ENCODE results near the gene CREBRF. TPM values are rescaled to one million over a fixed set of nuclear protein-coding genes. Genes with fewer than 3 reads are reported as not detected.
"Not testable (repeated sequence)": the region's sequence is repeated elsewhere in the genome, so short reads cannot be mapped to it uniquely, and the experiment has no call there.

Gene CREBRF, protein sequence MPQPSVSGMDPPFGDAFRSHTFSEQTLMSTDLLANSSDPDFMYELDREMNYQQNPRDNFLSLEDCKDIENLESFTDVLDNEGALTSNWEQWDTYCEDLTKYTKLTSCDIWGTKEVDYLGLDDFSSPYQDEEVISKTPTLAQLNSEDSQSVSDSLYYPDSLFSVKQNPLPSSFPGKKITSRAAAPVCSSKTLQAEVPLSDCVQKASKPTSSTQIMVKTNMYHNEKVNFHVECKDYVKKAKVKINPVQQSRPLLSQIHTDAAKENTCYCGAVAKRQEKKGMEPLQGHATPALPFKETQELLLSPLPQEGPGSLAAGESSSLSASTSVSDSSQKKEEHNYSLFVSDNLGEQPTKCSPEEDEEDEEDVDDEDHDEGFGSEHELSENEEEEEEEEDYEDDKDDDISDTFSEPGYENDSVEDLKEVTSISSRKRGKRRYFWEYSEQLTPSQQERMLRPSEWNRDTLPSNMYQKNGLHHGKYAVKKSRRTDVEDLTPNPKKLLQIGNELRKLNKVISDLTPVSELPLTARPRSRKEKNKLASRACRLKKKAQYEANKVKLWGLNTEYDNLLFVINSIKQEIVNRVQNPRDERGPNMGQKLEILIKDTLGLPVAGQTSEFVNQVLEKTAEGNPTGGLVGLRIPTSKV
- total RNA-seq: 39.8 TPM

DNA sequence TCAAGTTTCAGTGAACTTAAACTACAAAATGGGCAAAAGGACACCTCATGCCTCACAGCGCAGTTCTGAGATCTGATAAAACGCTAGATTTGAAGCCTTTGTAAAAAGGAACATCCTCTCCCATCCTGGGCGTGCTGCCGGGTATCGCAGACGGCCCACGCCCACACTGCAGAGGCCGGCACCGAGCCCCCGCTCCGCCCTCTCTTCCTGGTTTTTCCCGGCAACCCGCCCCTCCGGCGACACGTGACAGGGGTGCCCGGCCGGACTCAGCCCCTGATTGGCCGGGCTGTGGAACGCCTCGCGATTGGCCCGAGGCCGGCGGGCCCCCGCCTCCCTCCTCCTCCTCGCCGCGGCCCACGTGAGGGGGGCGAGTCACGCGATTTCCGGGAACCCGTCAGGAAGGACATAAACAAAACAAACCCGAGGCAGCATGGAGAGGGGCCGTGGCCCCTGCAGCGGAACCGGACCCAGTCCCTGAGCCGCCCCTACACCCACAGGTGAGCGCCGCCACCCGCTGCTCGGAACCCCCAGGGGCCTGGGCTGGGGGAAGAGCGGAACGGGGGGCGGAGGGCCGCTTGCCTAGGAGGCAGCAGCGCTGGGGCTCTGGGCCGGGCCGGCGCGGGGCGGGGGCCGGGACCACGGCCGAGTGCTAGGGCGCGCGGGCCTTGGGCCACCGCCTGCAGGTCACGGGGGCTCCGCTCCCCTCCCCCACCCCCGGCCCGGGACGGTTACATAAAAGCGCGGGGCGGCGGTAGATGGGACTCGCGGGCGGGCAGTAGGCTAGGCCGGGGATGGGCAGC, at the start of gene CREBRF:
TSS of gene CREBRF (plus strand) at position 370 of the 800 bp plus-strand sequence. CDS start 24,424 bp downstream, outside the sequence.
- peak; percentile 94 for DNase-seq

GRCh38 chr5:173010021-173010420, 46.1 kb upstream of the CREBRF start:
- DNase-seq: no peak

DNA sequence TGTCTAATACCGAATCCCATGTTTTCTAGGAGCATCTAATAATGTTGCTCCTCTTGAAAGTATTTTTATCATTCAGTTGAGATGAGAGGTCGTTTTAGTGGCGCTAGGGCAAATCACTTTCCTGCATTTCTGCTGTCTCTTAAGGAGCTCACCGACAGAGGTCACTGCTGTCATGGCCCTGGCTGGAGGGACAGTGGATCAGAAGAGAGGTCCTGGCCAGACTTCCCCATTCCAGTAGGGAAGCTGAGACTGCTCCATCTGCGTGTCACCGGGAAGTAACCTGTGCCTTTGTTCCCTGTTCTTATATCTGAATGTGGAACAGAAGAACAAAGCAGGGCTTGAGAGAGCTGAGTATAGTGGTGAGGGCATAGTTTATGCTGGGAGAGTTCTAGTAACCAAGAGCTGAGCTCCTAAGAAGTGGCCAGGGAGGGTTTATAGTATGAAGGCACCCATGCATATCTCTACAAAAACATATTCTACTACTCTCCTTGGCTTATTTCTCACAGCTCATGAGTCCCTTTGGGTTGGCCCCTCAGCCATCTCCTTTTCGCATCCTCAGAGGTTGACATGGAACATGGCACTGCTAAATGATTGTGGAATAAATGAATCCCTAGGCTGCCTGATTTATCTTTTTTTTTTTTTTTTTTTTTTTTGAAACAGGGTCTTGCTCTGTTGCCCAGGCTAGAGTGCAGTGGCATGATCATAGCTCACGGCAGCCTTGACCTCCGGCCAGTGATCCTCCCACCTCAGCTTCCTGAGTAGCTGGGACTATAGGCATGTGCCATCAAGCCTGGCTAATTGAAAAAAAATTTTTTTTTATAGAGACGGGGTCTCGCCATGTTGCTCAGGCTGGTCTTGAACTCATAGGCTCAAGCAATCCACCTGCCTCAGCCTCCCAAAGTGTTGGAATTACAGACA, 45.3 kb upstream of the CREBRF start:
- DNase-seq: no peak

- no peak for DNase-seq
These were observed 44.6 kb upstream of the CREBRF start for GRCh38 chr5:173011566-173011965.

GRCh38 chr5:173012882-173013281, 43.3 kb upstream of the CREBRF start:
- DNase-seq: no peak

DNA sequence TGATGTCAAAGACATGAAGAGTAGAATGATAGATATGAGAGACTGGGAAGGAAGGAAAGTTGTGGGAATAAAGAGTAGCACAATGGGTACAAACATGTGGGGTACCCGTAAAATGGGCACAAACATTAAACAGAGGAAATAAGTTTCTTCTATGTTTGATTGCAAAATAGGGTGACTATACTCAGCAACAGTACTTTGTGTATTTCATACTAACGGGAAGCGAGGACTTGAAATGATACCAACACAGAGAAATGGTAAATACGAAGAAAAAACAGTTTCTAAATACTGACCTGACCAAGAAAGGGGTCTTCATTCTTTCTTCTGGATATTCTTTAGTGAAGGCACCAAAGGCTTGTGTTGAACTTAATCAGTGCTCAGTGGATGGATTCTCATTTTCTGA, 41.5 kb upstream of the CREBRF start:
- DNase-seq: no peak

- no peak for DNase-seq
These were observed 41.0 kb upstream of the CREBRF start for GRCh38 chr5:173015192-173015591.

GRCh38 chr5:173015598-173016455, 40.3 kb upstream of the CREBRF start:
- no peak for DNase-seq

DNA sequence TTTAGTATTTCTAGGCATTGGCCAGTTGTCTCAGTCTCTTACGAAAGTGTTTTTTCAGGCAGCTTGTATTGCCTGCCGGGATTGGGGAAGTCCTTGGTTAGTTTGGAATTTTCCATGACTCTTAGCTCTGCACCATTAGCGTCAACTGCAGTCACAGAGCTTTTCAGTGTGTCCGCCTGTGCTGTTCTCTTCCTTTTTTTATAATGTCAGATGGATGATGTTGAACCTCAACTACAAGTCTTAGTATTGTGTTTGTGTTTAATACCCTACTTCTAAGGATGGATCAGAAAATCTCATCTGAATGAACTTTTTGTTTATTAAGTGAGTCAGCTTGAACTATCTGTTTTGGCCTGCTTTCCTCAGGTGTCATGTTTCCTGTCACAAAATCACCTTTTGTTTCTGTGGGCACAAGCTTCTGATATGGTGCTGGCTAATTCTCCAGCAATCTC, 39.5 kb upstream of the CREBRF start:
- DNase-seq: no peak

GRCh38 chr5:173017087-173017486, 39.1 kb upstream of the CREBRF start:
- not testable (repeated sequence) for DNase-seq

- no peak for DNase-seq
These were observed 37.8 kb upstream of the CREBRF start for GRCh38 chr5:173018358-173018757.

DNA sequence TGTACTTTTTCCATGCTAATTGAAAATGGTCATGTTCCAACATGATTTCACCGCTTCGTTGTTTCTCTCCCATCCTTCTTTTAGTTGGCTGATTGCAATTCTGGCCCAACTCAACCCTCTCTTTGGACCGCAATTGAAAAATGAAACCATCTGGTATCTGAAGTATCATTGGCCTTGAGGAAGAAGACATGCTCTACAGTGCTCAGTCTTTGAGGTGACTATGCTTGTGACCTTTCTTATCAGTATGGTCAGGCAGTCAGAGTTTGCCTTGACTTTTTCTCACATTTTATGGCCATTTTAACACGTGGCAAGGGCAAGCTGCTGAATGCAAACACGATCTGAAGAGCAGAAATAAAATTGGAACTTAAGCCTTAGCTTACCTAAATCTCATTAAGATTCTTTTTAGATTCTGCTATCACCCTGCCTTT, 36.0 kb upstream of the CREBRF start:
- no peak for DNase-seq

DNA sequence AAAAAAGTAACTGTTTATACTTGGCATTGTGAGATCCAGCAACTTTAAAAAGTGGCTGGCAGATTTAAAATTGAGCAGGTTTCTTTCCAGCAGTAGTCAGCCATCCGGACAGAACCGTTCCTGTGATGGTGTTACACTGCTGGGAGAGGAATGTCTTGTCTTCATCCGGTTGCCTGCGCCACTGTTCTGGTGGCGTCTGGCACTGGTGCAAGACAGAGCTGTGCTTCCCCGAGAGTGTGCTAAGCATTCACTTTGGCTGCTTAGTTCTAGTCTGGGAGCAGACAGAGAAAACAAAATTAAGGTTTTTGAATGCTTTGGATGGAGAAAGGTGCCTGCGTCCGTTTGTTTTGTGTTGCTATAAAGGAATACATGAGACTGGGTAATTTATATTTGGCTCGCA, 35.5 kb upstream of the CREBRF start:
- DNase-seq: peak; percentile 50

- no peak for DNase-seq
These were observed 30.5 kb upstream of the CREBRF start for GRCh38 chr5:173025651-173026050.

GRCh38 chr5:173027905-173028304, 28.2 kb upstream of the CREBRF start:
- DNase-seq: no peak

- DNase-seq: no peak
These were observed 27.3 kb upstream of the CREBRF start for GRCh38 chr5:173028811-173029327.

DNA sequence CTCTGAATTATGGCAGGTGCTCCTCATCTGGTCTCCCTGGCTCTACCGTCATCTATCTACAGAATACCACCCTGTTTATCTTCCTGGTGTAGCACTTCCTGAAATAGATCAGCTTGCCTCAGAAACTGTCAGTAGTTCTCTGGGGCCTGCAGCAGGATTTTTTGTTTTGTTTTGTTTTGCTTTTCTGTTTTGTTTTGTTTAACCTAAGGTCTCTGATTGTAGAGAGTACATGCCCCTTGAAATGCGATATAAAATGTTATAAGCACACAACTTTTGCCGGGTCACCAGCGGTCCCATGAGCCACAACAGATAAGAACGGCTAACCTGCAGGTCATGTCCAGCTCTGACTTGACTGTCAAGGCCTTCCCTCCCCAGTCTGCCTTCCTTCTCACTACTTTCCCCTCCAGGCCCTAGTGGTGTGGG, 26.6 kb upstream of the CREBRF start:
- no peak for DNase-seq

GRCh38 chr5:173032096-173032495, 24.1 kb upstream of the CREBRF start:
- DNase-seq: not testable (repeated sequence)

DNA sequence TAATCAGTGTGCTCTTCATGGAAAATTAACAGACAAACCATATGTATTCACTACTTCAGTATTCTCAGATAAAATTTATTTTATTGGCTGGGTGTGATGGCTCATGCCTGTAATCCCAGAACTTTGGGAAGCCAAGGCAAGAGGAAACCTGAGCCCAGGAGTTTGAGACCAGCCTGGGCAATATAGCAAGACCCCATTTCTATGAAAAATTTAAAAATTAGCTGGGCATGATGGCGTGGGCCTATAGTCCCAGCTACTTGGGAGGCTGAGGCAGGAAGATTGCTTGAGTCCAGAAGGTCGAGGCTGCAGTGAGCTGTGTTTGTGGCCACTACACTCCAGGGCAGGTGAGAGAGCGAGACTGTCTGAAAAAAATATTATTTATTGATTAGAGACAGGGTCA, 23.4 kb upstream of the CREBRF start:
- no peak for DNase-seq

- DNase-seq: no peak
These were observed 22.2 kb upstream of the CREBRF start for GRCh38 chr5:173033923-173034322.
